Fibroblast of mammary gland (primary cell): ENCODE data around the gene RASA3.
"Not testable (repeated sequence)": the region's sequence is repeated elsewhere in the genome, so short reads cannot be mapped to it uniquely, and the experiment has no call there.

Experiments
- DNase-seq: peaks from one replicate; pipeline ENCODE4 v3.0.0-alpha.2; 2010; ENCODE audit warnings: low read depth
- H3K4me3 ChIP-seq: 2 replicates; pipeline ENCODE4 v1.5.1; 2011; ENCODE audit warnings: low read depth, mild to moderate bottlenecking, low read length, moderate library complexity; ENCODE audit not compliant: control insufficient read depth
- TF ChIP-seq, protein P1 (sequence below): conservative IDR thresholded peaks from 2 replicates; pipeline ENCODE4 v1.5.1; 2011; ENCODE audit warnings: low read depth, low read length, inconsistent platforms; ENCODE audit not compliant: control insufficient read depth, insufficient read depth

The RASA3 gene

DNA sequence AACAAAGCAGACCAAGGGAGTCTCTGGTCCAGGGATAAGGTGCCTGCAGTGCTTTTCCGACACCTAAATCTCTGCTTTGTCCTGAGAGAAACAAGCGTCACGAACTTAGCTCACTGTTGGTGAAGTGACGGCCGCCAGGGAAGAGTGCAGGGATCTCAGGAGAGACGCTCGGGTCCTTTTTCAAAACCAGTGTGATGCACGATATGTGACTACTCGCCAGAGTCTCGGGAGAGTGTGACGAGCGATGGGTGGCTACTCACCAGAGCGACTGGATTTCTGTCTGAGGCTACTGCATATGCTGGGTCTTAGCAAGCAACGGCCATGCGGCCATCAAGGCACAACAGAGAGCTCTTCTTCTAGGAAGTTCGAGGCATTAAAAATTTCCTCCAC lies 30.1 kb upstream of the RASA3 start:
- TF ChIP-seq, protein P1, sequence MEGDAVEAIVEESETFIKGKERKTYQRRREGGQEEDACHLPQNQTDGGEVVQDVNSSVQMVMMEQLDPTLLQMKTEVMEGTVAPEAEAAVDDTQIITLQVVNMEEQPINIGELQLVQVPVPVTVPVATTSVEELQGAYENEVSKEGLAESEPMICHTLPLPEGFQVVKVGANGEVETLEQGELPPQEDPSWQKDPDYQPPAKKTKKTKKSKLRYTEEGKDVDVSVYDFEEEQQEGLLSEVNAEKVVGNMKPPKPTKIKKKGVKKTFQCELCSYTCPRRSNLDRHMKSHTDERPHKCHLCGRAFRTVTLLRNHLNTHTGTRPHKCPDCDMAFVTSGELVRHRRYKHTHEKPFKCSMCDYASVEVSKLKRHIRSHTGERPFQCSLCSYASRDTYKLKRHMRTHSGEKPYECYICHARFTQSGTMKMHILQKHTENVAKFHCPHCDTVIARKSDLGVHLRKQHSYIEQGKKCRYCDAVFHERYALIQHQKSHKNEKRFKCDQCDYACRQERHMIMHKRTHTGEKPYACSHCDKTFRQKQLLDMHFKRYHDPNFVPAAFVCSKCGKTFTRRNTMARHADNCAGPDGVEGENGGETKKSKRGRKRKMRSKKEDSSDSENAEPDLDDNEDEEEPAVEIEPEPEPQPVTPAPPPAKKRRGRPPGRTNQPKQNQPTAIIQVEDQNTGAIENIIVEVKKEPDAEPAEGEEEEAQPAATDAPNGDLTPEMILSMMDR = no peak
- DNase-seq = no peak
- H3K4me3 ChIP-seq = no peak overlapping the region

DNA sequence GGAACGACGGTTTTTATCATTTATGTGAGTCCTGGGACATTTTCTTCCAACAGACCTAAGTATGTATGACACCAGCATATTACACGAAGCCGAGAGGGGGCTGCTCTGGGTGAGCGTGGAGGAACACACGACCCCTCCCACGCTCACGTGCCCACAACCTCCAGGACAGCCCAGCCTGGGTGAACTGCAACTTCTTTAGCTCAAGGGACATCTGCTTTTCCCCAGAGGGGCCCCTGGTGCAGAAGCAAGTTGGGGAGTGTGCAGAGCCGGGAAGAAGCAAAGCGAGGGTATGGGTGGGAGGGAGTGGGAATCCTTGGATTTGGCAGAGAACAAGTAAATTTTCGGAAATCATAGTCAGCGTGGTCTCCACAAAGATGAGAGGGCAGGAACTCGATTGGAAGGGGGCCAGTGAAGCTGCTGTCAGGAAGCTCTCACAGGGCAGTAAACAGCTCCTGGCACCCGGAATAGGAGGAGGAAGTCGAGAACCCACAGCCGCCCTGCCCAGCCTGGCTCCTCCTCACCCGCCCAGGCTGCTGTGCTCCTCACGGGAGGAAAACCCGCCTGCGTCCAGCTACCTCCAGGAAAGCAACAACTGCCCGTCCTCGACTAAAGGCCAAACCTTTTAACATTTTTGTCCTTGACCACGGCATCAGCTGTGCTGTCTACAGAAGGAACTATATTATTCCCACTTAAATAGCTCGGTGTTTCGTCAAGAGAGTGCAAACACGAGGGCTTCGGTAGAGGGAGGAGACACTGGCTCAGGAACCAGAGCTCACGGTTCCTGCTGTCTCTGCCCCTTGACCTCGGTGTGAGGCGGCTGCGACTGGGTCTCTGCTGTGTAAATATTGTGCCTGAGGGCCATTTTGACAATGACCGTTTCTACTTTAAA lies 29.5 kb upstream of the RASA3 start:
- H3K4me3 ChIP-seq = no peak overlapping the region
- TF ChIP-seq, protein P1 = no peak
- DNase-seq = peak; percentile 41

DNA sequence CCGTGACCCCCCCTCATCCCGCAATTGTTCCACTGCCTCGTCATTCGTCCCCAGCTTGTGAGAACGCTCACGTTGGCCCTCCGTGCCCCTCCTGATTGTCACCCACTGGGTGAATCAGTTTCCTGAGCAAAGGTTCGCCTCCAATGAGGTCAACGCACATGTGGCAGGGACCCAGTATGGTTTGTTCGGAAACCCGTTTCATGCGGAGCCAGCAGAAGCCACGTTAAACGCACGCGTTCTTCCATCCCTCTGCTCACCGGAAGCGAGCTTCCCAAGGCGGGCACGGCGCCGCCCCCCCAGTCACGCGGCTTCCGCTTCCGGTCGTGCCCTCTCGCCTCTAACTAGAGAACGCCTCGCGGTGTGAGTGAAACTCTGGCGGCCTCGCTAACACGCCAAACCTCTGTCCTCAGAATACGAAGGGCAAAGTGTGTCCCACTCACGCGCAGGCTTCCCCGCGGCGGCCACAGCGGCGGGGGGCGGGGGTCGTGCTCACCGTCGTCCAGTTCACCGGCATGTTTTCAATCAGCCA lies 28.7 kb upstream of the RASA3 start:
- no peak overlapping the region for H3K4me3 ChIP-seq
- TF ChIP-seq, protein P1 = no peak
- DNase-seq = no peak

DNA sequence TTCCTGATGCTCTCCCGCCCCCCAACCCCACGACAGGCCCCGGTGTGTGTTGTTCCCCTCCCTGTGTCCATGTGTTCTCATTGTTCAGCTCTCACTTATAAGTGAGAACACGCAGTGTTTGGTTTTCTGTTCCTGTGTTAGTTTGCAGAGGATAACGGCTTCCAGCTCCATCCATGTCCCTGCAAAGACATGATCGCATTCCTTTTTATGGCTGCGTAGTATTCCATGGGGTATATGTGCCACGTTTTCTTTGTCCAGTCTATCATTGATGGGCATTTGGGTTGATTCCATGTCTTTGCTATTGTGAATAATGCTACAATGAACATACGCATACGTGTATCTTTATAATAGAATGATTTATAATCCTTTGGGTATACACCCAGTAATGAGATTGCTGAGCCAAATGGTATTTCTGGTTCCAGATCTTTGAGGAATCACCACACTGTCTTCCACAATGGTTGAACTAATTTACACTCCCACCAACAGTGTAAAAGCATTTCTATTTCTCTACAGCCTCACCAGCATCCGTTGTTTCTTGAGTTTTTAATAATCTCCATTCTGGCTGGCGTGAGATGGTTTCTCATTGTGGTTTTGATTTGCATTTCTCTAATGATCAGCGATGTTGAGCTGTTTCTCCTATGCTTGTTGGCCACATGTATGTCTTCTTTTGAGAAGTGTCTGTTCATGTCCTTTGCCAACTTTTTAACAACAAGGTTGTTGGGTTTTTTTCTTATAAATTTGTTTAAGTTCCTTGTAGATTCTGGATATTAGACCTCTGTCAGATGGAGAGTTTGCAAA lies 26.6 kb upstream of the RASA3 start:
- H3K4me3 ChIP-seq, DNase-seq: not testable (repeated sequence)

DNA sequence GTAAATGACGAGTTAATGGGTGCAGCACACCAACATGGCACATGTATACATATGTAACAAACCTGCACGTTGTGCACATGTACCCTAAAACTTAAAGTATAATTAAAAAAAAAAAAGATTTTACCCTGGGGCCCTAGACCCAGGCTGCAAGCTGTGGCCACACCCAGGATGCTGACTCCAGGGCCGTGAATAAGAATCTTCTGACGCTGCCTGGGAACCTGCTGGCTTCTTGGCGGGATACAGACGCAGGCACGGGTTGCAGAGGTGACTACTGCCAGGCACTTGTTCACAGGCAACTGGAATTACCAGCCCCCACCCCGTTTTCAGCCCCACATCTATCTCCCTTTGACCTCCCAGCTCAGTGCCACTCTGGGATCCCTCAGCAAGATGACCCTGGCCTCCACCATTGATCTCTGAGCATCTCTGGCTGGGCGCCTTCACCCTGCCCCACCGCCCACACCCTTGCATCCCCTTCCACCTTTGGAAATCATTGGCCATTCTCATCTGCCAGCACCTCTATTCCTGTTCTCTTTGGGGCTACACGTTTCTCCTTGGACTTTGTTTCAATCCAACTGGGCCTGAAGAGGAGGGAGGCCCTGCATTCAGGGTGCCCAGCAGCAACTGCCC lies 25.6 kb upstream of the RASA3 start:
- H3K4me3 ChIP-seq = no peak overlapping the region
- DNase-seq = no peak
- TF ChIP-seq, protein P1 = no peak

DNA sequence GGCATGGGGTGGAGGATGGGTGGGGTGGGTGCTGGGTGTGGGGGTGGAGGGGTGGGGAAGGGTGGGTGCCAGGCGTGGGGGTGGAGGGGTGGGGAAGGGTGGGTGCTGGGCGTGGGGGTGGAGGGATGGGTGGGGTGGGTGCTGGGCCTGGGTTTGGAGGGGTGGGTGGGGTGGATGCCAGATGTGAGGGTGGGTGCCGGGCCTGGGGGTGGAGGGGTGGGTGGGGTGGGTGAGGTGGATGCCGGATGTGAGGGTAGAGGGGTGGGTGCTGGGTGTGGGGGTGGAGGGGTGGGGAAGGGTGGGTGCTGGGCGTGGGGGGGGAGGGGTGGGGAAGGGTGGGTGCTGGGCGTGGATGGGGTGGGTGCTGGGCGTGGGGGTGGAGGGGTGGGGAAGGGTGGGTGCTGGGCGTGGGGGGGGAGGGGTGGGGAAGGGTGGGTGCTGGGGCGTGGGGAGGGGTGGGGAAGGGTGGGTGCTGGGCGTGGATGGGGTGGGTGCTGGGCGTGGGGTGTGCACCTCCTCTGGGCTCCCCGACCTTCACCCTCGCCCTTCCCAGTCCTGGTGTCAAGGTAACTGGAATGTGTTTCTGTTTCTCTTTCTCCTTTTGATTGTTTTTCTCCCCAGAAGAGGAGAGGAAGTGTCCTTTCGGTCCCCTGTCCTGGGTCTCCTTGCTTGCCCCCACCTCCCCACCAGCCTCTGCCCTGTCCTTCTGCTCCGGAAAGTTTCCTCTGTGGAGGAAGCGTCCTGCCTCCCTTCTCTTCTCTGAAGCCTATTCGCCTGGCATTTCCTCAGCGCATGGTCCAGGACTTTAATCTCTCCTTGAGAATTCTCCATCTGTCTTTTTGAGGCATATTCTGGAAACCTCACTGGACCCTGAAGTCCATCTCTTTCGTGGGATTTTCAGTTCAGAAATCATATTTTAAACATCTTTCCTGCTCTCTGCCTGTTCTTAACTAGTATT lies 23.8 kb upstream of the RASA3 start:
- TF ChIP-seq, protein P1 = no peak
- H3K4me3 ChIP-seq = no peak overlapping the region
- DNase-seq = no peak
